HG03095 (cell line): Measurements from ENCODE around the gene AZU1.
"Not testable (repeated sequence)": the region's sequence is repeated elsewhere in the genome, so short reads cannot be mapped to it uniquely, and the experiment has no call there.

Source experiments
- ATAC-seq: cut with Tn5 transposase; IDR thresholded peaks from one replicate; pipeline ENCODE4 v1.9.1; 2021; ENCODE audit warnings: moderate library complexity; ENCODE audit not compliant: unreplicated experiment

The AZU1 gene

DNA sequence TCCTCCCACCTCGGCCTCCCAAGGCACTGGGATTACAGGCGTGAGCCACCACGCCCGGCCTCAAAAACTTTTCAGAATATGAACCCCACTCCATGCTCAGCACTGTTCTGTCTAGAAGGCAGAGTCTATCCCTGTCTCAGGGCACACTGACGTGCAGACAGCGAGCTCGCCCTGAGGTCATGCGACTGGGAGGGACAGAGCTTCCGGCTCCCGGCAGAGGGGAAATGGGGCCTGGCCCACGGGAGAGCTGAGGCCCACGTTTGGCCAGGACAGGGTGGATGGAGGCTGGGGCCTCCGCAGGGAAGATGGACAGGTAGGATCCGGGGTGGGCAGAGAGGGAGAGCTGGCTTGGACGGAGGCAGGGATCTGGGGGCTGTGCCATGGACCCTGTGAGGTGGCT lies 2.8 kb upstream of the AZU1 start:
- no peak for ATAC-seq

GRCh38 chr19:825897-826644 lies 1.6 kb upstream of the AZU1 start:
- no peak for ATAC-seq

DNA sequence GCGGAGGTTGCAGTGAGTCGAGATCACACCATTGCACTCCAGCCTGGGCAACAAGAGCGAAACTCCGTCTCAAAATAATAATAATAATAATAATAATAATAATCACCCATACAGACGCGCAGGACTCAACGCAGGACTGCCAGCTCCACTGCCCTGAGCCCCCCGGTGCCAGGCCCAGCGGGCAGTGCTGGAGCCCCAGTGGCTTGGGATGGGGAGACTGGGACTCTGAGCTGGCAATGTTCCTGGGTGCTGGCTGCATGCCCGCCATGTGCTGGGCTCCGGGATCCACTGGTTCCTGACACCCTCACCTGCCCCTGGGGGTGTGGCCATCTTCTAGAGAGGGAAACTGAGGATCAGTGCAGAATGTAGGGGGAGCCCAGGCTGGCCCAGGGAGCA lies 325 bp upstream of the AZU1 start:
- no peak for ATAC-seq

DNA sequence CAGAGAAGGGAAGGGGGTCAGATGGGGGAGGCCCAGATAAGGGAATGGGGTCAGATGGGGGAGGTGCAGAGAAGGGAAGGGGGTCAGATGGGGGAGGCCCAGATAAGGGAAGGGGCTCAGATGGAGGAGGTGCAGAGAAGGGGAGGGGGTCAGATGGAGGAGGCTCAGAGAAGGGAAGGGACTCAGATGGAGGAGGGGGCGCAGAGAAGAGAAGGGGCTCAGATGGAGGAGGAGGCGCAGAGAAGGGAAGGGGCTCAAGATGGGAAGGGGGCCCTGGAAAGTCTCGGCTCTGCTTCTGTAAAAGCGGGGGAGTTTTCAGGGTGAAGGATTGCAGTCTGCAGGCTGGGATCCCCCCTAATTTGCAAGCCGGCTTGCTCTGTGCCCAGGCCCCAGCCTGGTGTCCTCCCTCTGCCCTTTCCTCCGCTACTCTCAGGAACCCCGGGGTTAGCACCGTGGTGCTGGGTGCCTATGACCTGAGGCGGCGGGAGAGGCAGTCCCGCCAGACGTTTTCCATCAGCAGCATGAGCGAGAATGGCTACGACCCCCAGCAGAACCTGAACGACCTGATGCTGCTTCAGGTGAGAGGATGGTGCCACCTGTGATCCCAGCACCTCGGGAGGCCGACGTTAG lies 1.6 kb downstream of the AZU1 start:
- no peak for ATAC-seq

GRCh38 chr19:831407-832369 lies 4.1 kb downstream of the AZU1 start:
- ATAC-seq = no peak

DNA sequence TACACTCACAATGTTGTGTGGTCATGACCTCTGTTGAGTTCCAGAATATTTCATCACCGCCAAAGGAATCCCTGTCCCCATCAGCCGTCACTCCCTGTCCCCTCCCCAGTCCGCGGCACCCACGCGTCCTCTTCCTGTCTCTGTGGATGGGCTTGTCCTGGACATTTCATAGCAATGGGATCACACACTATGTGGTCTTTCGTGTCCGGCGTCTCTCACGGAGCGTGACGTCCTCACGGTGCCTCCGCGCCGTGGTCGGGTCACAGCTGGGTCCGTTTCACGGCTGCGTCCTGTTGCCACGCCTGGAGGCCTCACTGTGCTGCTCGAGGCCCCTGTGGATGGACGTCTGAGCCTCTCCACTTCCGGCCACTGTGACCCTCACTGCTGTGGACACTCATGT lies 6.6 kb downstream of the AZU1 start:
- no peak for ATAC-seq

DNA sequence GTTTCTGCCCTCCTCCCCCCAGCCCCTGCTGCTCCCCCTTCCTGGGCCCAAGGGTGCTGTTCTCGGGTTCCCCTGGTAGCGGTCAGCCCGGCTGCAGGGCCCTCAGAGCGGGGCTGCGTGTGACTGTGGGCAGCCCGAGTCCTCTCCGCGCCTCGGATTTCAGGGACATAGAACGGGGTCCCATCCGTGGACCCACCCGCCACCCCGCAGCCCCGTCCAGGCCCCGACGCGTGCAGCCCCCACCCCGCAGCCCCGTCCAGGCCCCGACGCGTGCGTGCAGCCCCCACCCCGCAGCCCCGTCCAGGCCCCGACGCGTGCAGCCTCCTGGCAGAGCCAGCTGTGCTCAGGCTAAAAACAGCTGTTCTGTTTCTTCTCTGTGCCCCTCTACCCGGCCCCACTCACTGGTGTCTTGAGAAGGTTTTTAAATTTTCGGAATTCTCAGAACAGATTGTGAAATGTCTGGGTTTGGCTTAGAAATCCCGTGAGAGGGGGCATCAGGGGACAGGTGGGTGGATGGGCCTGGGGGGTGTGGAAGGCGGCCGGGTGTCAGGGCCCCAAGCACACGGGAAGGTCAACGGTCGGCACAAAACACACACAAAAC lies 7.7 kb downstream of the AZU1 start:
- ATAC-seq = no peak

DNA sequence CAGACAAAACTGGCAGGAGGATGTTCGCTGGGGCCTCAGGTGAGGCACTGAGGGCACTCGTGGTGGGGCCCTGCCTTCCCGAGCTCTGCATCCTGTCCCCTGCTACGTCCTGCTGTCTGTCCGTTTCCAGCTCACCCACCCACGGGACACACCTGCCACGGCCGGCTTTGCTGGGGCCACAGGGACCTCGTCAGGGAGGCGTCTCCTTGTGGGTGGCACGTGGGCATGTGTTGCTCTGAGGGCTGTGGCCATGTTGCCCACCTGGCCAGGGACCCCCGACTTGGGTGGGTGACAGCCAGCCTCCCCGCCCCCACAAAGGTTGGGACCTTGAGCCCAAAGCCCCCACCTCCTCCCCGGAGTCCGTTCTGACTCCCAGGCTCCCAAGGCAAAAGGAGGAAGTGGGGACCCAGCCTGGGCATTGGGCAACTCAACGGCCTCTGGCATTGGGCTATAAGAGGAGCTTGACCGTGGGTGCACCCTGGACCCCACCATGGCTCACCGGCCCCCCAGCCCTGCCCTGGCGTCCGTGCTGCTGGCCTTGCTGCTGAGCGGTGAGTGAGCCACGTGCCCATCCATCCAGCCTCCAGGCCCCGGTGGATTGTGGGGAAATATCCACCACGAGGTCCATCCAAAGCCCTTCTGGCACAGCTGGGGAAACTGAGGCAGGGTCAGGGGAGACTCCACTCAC lies 13.0 kb downstream of the AZU1 start, which contains the start of gene PRTN3:
TSS of gene PRTN3 (plus strand) at position 481 of the 688 bp plus-strand sequence. CDS start at position 491, 10 bp downstream.
- ATAC-seq = no peak

DNA sequence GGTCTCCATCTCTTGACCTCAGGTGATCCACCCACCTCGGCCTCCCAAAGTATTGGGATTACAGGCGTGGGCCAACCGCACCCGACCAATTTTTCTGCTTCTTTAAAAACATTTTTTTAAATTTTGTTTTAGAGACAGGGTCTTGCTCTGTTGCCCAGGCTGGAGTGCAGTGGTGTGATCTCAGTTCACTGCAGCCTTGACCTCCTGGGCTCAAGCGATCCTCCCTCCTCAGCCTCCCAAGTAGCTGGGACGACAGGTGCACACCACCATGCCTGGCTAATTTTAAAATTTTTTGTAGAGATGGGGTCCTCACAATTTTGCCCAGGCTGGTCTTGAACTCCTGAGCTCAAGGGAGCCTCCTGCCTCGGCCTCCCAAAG lies 15.2 kb downstream of the AZU1 start:
- ATAC-seq = not testable (repeated sequence)

GRCh38 chr19:843180-843835 lies 15.7 kb downstream of the AZU1 start:
- no peak for ATAC-seq

GRCh38 chr19:843836-844545 lies 16.4 kb downstream of the AZU1 start:
- no peak for ATAC-seq

- no peak for ATAC-seq
Observed at GRCh38 chr19:844546-844971, 16.9 kb downstream of the AZU1 start.

- ATAC-seq = no peak
Observed at GRCh38 chr19:845707-846521, 18.3 kb downstream of the AZU1 start.

DNA sequence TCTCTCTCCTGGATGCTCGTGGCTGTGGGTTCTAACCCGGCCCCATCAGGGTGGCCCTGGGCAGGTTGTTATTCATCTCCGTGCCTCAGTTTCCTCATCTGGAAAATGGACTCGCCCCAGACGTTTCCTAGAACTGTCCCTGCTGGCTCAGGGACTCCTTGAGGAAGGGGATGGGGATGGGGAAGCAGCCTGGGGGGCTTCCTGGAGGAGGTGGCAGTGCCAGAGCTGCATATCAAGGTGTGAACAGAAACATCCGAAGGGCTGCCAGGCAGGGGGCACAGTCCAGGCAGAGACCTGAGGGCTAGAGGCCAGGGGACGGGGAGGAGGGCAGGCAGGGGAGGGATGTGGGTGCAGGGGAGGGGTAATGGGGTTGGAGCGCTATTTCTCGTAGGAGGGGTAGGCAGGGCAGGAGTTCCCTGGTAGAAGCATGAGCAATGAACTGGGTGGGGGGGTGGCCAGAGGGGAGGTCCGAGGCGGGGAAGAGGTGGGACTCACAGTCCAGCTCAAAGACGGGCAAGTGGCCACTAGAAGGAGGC lies 20.8 kb downstream of the AZU1 start:
- ATAC-seq = no peak

- not testable (repeated sequence) for ATAC-seq
Observed at GRCh38 chr19:849195-849594, 21.6 kb downstream of the AZU1 start.

- ATAC-seq = no peak
Observed at GRCh38 chr19:850221-850978, 22.8 kb downstream of the AZU1 start.

DNA sequence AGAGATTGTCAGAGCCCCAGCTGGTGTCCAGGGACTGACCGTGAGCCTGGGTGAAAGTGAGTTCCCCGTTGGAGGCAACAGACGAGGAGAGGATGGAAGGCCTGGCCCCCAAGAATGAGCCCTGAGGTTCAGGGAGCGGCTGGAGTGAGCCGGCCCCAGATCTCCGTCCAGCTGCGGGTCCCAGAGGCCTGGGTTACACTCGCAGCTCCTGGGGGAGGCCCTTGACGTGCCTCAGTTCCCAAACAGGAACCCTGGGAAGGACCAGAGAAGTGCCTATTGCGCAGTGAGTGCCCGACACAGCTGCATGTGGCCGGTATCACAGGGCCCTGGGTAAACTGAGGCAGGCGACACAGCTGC lies 23.3 kb downstream of the AZU1 start:
- no peak for ATAC-seq
